Measurements from ENCODE around the gene GRIN2A. TPM values are rescaled to one million over a fixed set of nuclear protein-coding genes. Genes with fewer than 3 reads are reported as not detected.

The GRIN2A gene
- total RNA-seq, 1 donor from 2014 or later, result 0.09 TPM

GRCh38 chr16:9766891-9767290 is 415.3 kb downstream of the GRIN2A start:
- no peak for TF ChIP-seq CTCF (IDR thresholded peaks at IDR 0.05)
- no peaks in the 10 kb centered on the region for H3K36me3 ChIP-seq
- no peak for ATAC-seq

GRCh38 chr16:9763505-9763904 is 418.7 kb downstream of the GRIN2A start:
- Histone ChIP-seq H3K27ac (no peak overlapping the region), H3K27me3 (no peaks in the 10 kb centered on the region), H3K36me3 (no peaks in the 10 kb centered on the region), H3K4me3 (no peak overlapping the region), H3K4me1 (no peaks in the 10 kb centered on the region), H3K9me3 (no peaks in the 10 kb centered on the region)
- intact Hi-C loops (cut with DNase I), result no loop called here
- no peak for TF ChIP-seq CTCF (IDR thresholded peaks at IDR 0.05)
- ATAC-seq (no peak), DNase-seq (no peak)

More at GRCh38 chr16:9766891-9767290, 415.3 kb downstream of the GRIN2A start:
- Histone ChIP-seq H3K27ac (no peak overlapping the region), H3K27me3 (no peaks in the 10 kb centered on the region), H3K4me3 (no peak overlapping the region), H3K9me3 (no peaks in the 10 kb centered on the region), H3K4me1 (no peaks in the 10 kb centered on the region)
- DNase-seq, result no peak
- intact Hi-C loops (cut with DNase I), result no loop called here

GRCh38 chr16:9761870-9762269 is 420.4 kb downstream of the GRIN2A start:
- intact Hi-C loops (cut with DNase I), result no loop called here
- TF ChIP-seq CTCF (IDR thresholded peaks at IDR 0.05), result no peak
- Histone ChIP-seq H3K27ac (no peak overlapping the region), H3K4me3 (no peak overlapping the region), H3K9me3 (no peaks in the 10 kb centered on the region), H3K36me3 (no peaks in the 10 kb centered on the region), H3K27me3 (no peaks in the 10 kb centered on the region), H3K4me1 (no peaks in the 10 kb centered on the region)
- ATAC-seq (no peak), DNase-seq (no peak)

- Histone ChIP-seq H3K4me3 (no peak overlapping the region), H3K36me3 (no peaks in the 10 kb centered on the region), H3K27me3 (no peaks in the 10 kb centered on the region), H3K9me3 (no peaks in the 10 kb centered on the region), H3K4me1 (no peaks in the 10 kb centered on the region), H3K27ac (no peak overlapping the region)
- DNase-seq (no peak), ATAC-seq (no peak)
- intact Hi-C loops (cut with DNase I), result no loop called here
- no peak for TF ChIP-seq CTCF (IDR thresholded peaks at IDR 0.05)
Measured at GRCh38 chr16:9757687-9758086, 424.5 kb downstream of the GRIN2A start.

- H3K27me3 ChIP-seq, result no peaks in the 10 kb centered on the region
- H3K4me3 ChIP-seq, result no peak overlapping the region
- intact Hi-C loops (cut with DNase I), result no loop called here
- no peaks in the 10 kb centered on the region for H3K36me3 ChIP-seq
- DNase-seq, result no peak
- TF ChIP-seq CTCF (IDR thresholded peaks at IDR 0.05), result no peak
- no peaks in the 10 kb centered on the region for H3K9me3 ChIP-seq
- no peak overlapping the region for H3K27ac ChIP-seq
- ATAC-seq, result no peak
- no peaks in the 10 kb centered on the region for H3K4me1 ChIP-seq
Measured at GRCh38 chr16:9756434-9756833, 425.8 kb downstream of the GRIN2A start.

GRCh38 chr16:9755081-9755480 is 427.1 kb downstream of the GRIN2A start:
- no peak overlapping the region for H3K4me3 ChIP-seq
- intact Hi-C loops (cut with DNase I), result no loop called here
- H3K27ac ChIP-seq, result no peak overlapping the region
- no peak for ATAC-seq
- H3K4me1 ChIP-seq, result no peaks in the 10 kb centered on the region
- H3K9me3 ChIP-seq, result no peaks in the 10 kb centered on the region
- no peaks in the 10 kb centered on the region for H3K36me3 ChIP-seq
- H3K27me3 ChIP-seq, result no peaks in the 10 kb centered on the region
- no peak for TF ChIP-seq CTCF (IDR thresholded peaks at IDR 0.05)
- no peak for DNase-seq

Data from upper lobe of right lung (tissue), 1 donor.